K562 (cell line): ENCODE results near the gene SNX9. TPM values are rescaled to one million over a fixed set of nuclear protein-coding genes. Genes with fewer than 3 reads are reported as not detected.
A peak's percentile ranks its signal among the peaks of the same experiment; 100 is the strongest.

Experiments
- BACH1 ChIP-seq: fragments of 200-800 bp; sonication (Bioruptor generic); IDR thresholded peaks from 2 replicates; pipeline ENCODE4 v1.6.1; 2016; ENCODE audit warnings: missing genetic modification characterization, missing compliant biosample characterization
- CEBPG ChIP-seq, 3 experiments: fragments of 200-800 bp in 1 of 3; sonication (Bioruptor generic) in 1 of 3; sonication (generic) in 1 of 3; formaldehyde crosslinking in 1 of 3; IDR thresholded peaks in 2 of 3; conservative IDR thresholded peaks in 1 of 3; 2 replicates each; pipeline versions ENCODE4 v1.6.1 to v1.8.0; 2016 to 2022; ENCODE audit warnings: missing compliant biosample characterization in 2 of 3, missing genetic modification characterization in 2 of 3, mild to moderate bottlenecking in 1 of 3, missing genetic modification reagents in 1 of 3
- CHCHD3 ChIP-seq: fragments of 250-450 bp; sonication (Bioruptor Pico); IDR thresholded peaks from 2 replicates; pipeline ENCODE4 v2.1.2; 2022; ENCODE audit warnings: mild to moderate bottlenecking
- FOXA1 ChIP-seq: fragments of 450-650 bp; IDR thresholded peaks from 2 replicates; pipeline ENCODE4 v1.6.1; 2016; ENCODE audit warnings: mild to moderate bottlenecking, borderline replicate concordance
- HMBOX1 ChIP-seq: sonication (generic); IDR thresholded peaks from 2 replicates; pipeline ENCODE4 v1.6.1; 2016
- NCOR1 ChIP-seq: fragments of 450-650 bp; IDR thresholded peaks from 2 replicates; pipeline ENCODE4 v1.6.1; 2016; ENCODE audit warnings: mild to moderate bottlenecking, moderate library complexity
- NFIC ChIP-seq: fragments of 450-650 bp; IDR thresholded peaks from 2 replicates; pipeline ENCODE4 v1.6.1; 2017; ENCODE audit warnings: mild to moderate bottlenecking, inconsistent platforms
- NFIX ChIP-seq: fragments of 250-450 bp; sonication (Bioruptor Pico); IDR thresholded peaks from 2 replicates; pipeline ENCODE4 v1.4.0; 2020; ENCODE audit warnings: low read depth, mild to moderate bottlenecking, moderate library complexity
- NFRKB ChIP-seq: fragments of 450-650 bp; IDR thresholded peaks from 2 replicates; pipeline ENCODE4 v1.6.1; 2016; ENCODE audit warnings: low read depth
- POLR2G ChIP-seq: fragments of 200-400 bp; formaldehyde crosslinking; IDR thresholded peaks from 2 replicates; pipeline ENCODE4 v1.6.1; 2017; ENCODE audit warnings: low read depth, mild to moderate bottlenecking, antibody characterized with exemption, low read length, moderate library complexity
- TAF7 ChIP-seq: fragments of 450-650 bp; IDR thresholded peaks from 2 replicates; pipeline ENCODE4 v1.6.1; 2016; ENCODE audit warnings: missing genetic modification characterization, missing compliant biosample characterization
- TAL1 ChIP-seq: fragments of 450-650 bp; IDR thresholded peaks from 2 replicates; pipeline ENCODE4 v1.6.1; 2016; ENCODE audit warnings: mild to moderate bottlenecking
- THAP12 ChIP-seq: fragments of 250-450 bp; sonication (Bioruptor Pico); IDR thresholded peaks from 2 replicates; pipeline ENCODE4 v1.9.0; 2021; ENCODE audit warnings: mild to moderate bottlenecking, inconsistent platforms
- USF2 ChIP-seq: sonication (generic); formaldehyde crosslinking; IDR thresholded peaks from 2 replicates; pipeline ENCODE4 v1.5.0; 2020; ENCODE audit warnings: missing genetic modification reagents
- ZFX ChIP-seq: sonication (generic); formaldehyde crosslinking; IDR thresholded peaks from 2 replicates; pipeline ENCODE4 v1.8.0; 2022; ENCODE audit warnings: mild to moderate bottlenecking, missing genetic modification reagents, moderate library complexity
- ZKSCAN8 ChIP-seq: fragments of 200-800 bp; sonication (Bioruptor generic); IDR thresholded peaks from 2 replicates; pipeline ENCODE4 v1.6.1; 2016; ENCODE audit warnings: missing genetic modification characterization, missing compliant biosample characterization
- ZNF212 ChIP-seq: fragments of 450-650 bp; formaldehyde crosslinking; IDR thresholded peaks from 2 replicates; pipeline ENCODE4 v1.4.0; 2020; ENCODE audit warnings: mild to moderate bottlenecking
- ZNF518B ChIP-seq: fragments of 250-450 bp; sonication (Bioruptor Pico); IDR thresholded peaks from 2 replicates; pipeline ENCODE4 v1.5.0; 2021; ENCODE audit warnings: mild to moderate bottlenecking, moderate library complexity
- ZNF644 ChIP-seq: fragments of 200-800 bp; sonication (Bioruptor generic); IDR thresholded peaks from 2 replicates; pipeline ENCODE4 v1.6.1; 2016; ENCODE audit warnings: low read depth, missing genetic modification characterization, missing compliant biosample characterization
- ZNF778 ChIP-seq: fragments of 450-650 bp; formaldehyde crosslinking; IDR thresholded peaks from 2 replicates; pipeline ENCODE4 v1.4.0; 2020; ENCODE audit warnings: mild to moderate bottlenecking, moderate library complexity
- polyA plus RNA-seq, 8 experiments: library from polyadenylated mRNA; depleted of rRNA in 4 of 8; stranded (reverse) in 5 of 8; unstranded in 3 of 8; fragments of >200 nt; fragmentation: Nextera tagmentation in 2 of 8; fragmentation: Illumina TruSeq in 1 of 8; extraction: Ambion mirVana in 2 of 8; extraction: Trizol in 1 of 8; gene quantifications; 2 replicates each; pipeline versions ENCODE4 v1.2.1 to v1.2.3, GENCODE V29; 2011 to 2014; ENCODE audit warnings: inconsistent platforms in 1 of 8, missing spikeins in 1 of 8
- total RNA-seq, 7 experiments: library from RNA; depleted of rRNA in 6 of 7; stranded (reverse); fragments of >200 nt in 6 of 7; fragmentation: Illumina TruSeq in 2 of 7; extraction: Trizol in 2 of 7; gene quantifications; 2 replicates each; pipeline versions ENCODE4 v1.2.1 to v1.2.3, GENCODE V29; 2011 to 2021; ENCODE audit warnings: low replicate concordance in 1 of 7

The SNX9 gene
- total and polyA plus RNA-seq, 9 of the 15 experiments (the other 6 are each of a cell fraction or from before 2014, with no cell fraction given) = 6.0 to 81.7 (median 57.1) TPM

- TF ChIP-seq ZFX (peak; percentile 79), HMBOX1 (no peak), ZNF644 (peak; percentile 66; the same call in 1 of the 2 replicates), CHCHD3 (CRISPR knock-in tag) (no peak), ZNF778 (CRISPR knock-in tag) (no peak), THAP12 (CRISPR knock-in tag) (peak; percentile 53; the same call in 1 of the 2 replicates), ZNF212 (no peak), NFIC (no peak), NFRKB (peak; percentile 63; the same call in 1 of the 2 replicates), ZKSCAN8 (CRISPR knock-in tag) (no peak), ZNF518B (CRISPR knock-in tag) (no peak), NFIX (CRISPR knock-in tag) (no peak), TAL1 (no peak), NCOR1 (no peak), USF2 (no peak), BACH1 (no peak), FOXA1 (no peak), CEBPG (CRISPR knock-in tag; IDR thresholded peaks at IDR 0.05) (no peak), CEBPG (tag; conservative IDR thresholded peaks at IDR 0.05 in 1 of 2, IDR thresholded peaks at IDR 0.05 in 1 of 2) (no peak), POLR2G (peak; percentile 77), TAF7 (tag) (0 out of 2 replicates have a peak, but pooled peaks have one; percentile 40)
Measured at GRCh38 chr6:157822245-157823000, 623 bp upstream of the SNX9 start (continued).
